Measurements from ENCODE around the gene ACAA1.
"Not testable (repeated sequence)": the region's sequence is repeated elsewhere in the genome, so short reads cannot be mapped to it uniquely, and the experiment has no call there.

ACAA1 gene

DNA sequence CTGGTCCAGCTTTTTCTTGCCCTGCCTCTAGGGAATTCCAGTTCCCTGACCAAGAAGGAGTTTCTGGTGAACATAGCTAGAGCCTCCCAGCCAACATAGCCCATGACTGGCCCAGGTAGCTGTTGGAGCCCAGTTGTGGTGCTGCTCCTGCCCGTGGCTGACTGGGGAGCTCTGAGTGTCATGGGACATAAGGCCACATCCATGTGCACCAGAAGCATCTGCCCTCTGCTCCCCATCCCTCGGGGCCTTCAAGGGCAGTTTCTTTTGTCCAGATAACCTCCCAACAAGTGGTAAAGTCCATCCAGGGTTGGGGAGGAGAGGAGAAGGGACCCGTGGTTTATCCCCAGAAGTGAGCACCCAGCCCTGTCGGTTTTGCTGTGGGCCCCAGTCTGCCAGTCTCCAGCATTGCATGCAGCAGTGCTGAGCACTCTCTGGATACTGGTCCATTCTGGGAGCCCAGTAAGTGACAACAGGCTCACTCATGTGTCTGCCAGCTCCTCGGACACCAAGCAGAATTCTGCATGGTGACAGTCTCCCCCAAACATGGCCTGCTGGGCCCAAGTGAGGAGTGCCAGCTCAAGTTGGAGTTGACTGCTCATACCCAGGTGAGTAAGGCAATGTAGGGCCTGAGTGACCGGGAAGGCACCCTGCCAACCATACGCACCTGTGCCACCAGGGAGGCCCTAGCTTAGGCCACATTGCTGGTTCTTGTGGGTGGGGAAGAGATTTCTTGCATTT lies 28.8 kb downstream of the ACAA1 start:
- no peak for DNase-seq (ENCODE audit: low read depth in 2 of 2)

DNA sequence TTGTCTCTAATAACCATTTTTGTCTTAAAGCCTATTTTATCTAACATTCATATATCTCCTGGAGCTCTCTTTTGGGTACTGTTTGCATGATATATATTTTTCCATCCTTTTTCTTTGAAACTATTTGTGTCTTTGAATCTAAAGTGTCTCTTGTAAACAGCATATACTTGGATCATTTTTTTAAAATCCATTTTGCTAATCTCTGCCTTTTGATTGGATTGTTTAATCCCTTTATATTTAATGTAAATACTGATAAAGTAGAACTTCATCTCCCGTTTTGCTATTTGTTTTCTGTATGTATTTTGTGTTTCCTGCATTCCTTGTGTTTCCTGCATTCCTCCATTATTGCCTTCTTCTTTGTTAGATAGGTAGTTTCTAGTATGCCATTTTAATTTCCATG lies 31.4 kb downstream of the ACAA1 start:
- no peak for DNase-seq (ENCODE audit: low read depth in 2 of 2)

DNA sequence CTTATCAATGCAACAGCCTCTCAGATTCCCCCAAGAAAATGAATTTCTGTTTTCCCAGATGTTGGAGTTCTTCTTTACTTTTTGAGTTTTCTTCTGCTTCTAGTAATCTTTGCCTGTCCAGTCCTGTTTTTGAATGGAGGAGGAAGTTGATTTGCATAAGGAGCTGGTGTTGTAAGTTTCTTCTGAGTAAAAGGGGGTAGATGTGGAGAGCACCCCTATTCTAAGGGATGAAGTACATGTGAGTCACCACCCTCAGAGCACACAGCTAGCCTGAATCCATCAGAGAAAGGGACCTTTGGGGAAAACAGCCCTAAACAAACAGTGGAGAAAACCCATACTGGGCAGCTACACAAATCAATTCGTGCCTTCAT lies 34.5 kb downstream of the ACAA1 start:
- DNase-seq (ENCODE audit: low read depth in 2 of 2) = no peak

DNA sequence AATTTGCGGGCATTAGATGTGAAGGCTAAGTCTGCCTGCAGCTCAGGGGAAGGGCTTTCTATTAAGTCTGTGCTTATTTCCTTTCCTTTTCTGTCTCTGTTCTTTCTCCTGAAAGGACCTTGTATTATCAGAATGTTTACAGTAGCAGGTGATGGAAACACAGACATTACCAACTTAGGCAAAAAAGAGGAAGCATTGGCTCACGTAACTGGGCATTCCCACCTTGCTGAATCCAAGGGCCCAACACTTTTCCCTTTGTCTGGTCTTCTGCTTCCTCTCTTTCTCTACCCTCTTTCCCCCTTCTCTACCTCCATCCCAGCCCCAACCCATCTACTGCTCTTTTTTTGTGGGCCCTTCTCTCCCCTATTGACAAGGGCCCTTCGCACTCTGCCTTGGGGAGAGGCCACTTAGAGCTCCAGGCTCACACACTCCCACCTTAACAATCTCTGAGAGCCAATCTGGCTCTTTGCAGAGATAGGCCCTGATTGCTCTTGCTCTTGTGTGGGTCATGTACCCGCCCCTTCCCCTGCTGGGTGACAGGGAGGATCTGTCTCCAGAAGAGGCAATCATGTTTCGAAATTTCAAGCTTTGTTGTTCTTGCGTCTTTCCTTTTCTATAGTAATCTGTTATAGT lies 35.0 kb downstream of the ACAA1 start:
- no peak for DNase-seq (ENCODE audit: low read depth in 2 of 2)

DNA sequence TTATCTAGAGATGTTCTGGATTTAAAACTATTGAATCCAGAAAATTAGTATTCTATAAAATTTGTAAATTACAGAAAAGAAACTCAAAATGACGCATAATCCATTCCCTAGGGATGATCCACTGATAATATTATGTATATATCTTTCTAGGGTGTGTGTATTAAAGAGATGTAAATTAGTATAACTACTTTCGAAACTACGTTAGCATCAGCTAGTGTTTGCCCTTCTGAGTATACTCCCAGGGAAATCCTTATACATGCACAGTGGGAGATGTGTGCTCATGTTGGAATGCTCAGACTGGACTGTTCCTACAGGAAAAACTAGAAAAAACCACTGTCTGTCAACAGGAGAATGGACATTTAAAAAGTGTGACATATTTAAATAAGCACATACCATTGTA lies 36.4 kb downstream of the ACAA1 start:
- DNase-seq (ENCODE audit: low read depth in 2 of 2) = no peak

DNA sequence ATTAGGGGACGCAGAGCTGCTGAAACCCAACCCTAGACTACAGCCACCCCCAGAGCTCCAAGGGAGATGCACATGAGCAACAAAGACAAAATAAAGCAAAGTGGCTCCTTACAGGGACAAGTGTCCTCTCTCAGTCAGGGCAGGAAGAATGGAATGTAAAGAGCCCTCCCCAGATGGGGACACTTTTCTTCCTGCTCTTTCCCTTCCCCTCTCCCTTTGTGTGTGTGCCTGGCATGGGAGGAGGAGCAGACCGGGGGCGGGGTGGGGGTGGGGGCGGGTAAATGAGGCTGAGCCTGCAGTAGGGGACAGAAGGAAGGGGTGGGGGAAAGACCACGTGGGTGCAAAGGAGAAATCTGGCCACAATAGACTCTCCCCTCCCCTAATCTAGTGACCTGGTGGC lies 37.4 kb downstream of the ACAA1 start:
- DNase-seq (ENCODE audit: low read depth in 2 of 2) = no peak

DNA sequence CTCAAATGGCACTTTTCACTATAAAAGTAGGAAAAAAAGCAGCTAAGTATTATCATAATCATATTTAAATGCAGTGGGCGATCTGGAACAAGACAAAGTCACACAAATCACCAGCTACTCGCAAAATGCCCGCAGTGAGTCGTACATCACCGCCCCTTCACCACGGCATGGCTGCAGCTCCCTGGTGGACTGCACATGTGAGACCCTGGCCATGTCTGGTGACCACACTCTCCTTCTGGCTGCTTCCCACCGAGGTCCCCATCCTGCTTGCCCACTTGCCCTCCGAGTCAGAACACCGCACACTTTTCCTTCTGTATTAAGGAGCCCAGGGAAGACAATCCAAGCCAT lies 38.6 kb downstream of the ACAA1 start:
- DNase-seq (ENCODE audit: low read depth in 2 of 2) = no peak

DNA sequence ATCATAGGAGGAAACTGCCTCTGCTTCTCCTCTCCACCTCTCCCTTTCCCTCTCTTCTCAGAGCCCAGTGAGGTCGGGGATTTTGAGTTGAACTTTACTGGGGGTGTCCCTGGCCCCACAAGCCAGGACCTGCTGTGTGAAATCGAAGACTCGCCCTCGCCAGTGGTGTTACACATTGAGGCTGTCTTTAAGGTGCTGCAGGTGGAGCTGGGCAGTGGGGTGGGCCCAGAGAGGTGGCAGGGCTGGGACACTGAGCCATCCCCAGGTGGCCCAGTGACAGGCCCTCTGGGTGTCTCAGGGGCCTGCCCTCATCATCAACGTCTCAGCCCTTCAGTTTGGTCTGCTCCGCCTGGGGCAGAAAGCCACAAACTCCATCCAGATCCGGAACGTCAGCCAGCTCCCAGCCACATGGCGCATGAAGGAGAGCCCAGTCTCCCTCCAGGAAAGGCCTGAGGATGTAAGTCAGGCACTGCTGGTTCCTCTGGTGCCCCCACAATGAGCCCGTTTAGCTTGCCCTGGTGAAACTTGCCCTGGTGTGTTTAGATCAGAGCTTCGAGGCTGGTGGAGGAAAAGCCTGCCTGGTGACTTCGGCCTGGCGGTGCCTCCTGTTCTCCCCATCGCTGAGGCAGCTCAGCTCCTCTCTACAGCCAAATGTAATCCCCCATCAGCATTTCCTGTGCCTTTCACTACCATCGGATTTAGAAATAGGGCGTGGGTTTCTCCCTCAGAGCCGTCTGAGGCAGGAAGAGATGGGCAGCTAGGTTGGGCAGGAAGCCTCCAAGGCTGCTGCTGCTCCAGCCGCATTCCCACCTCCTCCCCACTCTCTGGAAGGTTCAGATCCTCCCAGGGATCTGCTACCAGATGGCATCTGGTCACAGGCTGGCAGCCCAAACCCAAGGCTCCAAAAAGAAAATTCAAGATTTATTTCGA lies 39.2 kb downstream of the ACAA1 start:
- DNase-seq (ENCODE audit: low read depth in 2 of 2) = no peak

DNA sequence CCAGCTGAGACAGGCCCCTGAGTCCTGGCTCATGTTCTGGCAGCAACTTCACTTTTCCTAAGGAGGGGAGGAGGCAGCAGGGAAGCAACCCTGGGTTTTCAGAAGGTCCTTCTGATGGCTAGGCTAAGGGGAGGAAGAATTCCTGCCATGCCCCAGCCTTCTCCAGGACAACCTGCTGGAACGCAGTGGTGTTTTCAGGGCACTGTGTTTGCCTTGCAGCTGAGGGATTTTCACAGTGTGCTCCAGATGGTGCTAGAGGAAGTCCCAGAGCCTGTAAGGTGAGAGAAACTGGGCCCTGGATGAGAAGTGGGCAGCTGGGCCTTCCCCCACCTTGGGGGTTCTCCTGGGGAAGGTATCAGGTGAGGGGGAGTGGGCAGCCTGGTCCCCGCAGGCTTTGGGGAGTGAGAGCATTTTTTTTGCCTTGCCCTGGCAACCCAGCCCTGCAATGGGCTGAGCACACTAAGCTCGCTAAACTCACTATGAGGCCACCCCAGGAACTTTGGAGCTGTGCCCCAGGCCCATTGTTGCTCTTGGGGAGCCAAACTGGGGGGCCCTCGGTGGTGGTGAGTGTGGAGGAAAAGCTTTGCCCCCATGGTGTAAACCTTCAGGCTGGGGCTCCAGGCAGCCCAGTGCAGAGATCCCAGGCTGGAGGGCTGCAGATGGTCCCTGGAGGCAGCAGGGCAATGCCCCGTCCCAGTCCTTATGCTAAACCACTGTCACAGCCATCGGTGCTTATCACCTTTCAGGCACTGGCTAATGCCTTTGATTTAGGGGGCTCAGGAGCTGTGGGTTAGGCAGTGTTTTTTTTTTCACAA lies 41.1 kb downstream of the ACAA1 start:
- DNase-seq (ENCODE audit: low read depth in 2 of 2) = no peak

DNA sequence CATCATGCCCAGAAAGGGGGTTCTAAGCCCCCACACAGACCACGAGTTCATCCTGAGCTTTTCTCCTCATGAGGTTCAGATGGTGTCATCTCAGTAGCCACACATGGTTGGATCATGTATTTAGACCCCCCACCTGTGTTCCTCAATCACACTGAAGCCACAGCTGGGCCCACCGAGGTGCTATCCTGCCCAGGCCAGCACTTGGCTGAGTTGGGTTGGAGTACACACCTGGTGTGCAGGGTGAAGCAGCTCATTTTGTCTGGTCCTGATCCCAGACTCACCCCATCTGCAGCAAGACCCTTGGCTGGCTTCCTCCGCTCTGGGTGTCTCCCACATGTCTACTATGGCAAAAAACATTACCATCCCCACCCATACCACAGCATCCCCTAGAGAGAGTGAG lies 41.9 kb downstream of the ACAA1 start:
- DNase-seq (ENCODE audit: low read depth in 2 of 2) = no peak

DNA sequence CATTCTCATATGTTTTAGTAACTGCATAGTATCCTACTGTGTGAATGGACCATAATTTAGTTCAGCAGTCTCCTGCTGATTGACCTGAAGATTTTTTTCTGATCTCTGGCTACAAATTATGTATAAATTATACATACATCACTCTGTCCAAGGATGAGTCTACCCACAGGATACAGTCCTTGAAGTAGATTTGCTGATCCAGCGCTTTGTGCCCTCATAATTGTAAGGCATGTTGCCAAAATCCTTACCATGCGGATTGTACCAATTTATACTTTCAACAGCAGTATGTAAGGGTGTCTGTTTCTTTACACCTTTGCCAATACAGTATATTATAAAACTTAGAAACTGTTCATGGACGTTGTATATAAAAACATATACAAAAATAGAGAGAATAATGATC lies 46.5 kb downstream of the ACAA1 start:
- DNase-seq (ENCODE audit: low read depth in 2 of 2) = no peak

DNA sequence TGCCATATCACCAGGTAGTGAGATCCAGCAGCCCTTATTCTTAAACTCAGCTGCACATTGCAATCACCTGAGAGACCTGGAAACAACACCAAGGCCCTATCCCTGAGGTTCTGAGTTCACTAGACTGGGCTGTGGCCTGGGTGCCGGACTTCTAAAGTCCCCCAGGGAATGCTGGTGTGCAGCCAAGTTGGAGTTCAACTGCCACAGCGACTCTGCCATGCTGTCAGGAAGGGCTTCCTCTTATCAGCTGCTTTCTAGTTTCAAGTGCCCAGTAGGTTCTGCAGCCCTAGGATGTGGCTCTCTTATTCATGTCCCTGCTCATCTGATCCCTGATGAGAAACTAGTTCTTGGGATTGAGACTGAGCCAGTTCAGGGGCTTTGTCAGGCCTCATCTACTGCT lies 47.8 kb downstream of the ACAA1 start:
- DNase-seq (ENCODE audit: low read depth in 2 of 2) = no peak

DNA sequence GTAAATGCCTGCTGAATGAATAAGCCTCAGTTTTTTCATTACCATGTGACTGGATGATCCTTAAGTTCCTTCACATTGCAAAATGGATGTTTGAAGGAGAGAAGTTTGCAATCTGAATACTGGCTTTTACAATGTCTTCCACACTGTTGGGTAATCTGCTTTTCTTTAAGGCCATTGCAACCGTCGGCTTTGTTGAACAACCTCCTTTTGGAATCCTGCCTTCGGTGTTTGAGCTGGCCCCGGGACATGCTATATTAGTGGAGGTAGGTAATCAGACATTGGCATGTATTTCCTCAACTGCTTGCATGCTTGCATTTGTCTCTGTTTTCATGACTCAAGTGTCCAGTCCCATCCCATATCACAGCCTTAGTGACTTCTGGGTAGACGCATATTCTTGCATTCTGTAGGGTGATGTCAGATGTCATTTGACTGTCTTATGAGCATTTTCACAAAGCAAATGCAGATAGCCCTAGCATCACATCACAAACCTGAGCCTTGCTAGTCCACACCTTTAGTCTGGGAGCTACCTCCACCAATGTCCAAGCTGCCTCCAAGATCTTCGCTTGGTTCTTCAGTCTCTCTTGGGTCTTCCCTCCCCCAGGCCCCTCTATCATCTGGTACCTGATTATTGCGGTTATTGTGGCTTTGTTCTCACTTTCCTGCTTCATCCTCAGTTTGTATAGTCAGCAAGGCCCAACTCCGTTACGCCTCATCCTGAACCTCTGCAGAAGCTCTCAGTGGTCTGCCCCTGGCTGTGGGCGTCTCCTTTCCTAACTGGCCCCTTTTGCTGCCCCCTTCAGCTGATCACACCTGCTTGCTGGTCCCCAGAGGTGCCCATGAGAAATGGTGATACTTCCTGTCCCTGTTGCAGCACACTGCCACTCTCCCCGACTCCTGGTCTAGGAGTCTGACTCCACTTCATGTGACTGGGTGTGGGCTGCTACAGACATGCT lies 48.5 kb downstream of the ACAA1 start:
- DNase-seq (ENCODE audit: low read depth in 2 of 2) = no peak

DNA sequence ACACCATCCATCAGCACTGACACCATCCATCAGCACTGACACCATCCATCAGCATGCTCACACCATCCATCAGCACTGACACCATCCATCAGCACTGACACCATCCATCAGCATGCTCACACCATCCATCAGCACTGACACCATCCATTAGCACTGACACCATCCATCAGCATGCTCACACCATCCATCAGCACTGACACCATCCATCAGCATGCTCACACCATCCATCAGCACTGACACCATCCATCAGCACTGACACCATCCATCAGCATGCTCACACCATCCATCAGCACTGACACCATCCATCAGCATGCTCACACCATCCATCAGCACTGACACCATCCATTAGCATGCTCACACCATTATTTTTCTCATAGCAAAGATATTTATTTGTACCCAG lies 49.6 kb downstream of the ACAA1 start:
- not testable (repeated sequence) for DNase-seq (ENCODE audit: low read depth in 2 of 2)

DNA sequence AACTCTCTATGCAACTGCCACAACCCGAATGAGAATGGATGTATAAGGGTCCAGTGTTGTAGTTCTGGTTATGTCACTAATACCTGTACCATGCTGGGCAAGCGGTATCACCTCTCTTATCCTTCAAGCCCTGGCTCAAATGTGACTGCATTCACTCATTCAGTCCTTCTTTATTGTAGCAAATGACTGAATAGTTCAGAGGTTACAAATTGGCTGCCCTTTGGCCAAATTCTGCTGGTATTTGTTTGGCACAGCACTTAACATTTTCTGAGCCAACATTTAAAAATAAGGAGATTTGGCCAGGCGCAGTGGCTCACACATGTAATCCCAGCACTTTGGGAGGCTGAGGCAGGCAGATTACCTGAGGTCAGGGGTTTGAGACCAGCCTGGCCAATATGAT lies 50.4 kb downstream of the ACAA1 start:
- no peak for DNase-seq (ENCODE audit: low read depth in 2 of 2)

DNA sequence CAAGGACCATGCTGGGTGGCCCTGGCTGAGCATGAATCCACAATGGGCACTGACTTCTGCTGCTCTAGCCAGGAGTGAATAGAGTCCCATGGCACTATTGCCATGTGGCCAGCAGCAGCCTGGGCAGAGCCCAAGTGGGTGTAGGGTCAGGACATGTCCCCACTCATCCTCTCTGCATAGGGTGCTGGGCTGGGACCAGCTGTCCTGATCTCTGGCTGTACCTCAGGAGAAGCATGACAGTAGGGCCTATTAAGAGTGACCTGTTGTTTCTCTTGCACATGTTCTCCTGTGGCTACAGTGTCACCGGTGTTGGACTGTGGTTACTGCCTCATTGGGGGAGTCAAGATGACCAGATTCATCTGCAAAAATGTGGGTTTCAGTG lies 51.0 kb downstream of the ACAA1 start:
- no peak for DNase-seq (ENCODE audit: low read depth in 2 of 2)

DNA sequence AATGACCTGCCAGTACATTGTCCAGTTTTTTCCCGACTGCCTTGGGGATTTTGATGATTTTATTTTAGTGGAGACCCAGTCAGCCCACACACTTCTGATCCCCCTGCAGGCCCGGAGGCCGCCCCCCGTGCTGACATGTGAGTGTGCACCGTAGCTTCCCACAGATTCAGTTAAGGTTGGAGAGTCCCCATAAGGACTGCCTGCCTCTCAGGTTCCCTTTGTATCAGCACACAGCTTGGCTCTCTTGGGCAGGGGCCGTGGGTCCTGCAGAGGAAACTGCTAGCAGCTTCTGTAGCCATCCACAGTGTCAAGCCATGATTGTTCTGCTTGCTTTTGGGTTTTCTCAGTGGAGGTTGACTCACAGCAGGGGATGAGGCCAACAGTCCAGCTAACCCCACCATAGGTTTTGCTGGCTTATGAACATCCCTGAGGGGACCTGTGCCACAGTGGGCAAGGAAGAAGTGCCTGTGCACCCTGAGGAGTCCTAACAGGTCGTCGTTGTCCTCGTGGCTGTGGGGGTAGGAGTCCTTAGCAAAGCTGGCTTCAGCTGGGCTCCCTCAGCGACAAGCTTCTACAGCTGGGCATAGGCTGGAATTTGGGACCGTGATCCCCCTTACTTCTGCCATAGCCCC lies 51.5 kb downstream of the ACAA1 start:
- no peak for DNase-seq (ENCODE audit: low read depth in 2 of 2)

DNA sequence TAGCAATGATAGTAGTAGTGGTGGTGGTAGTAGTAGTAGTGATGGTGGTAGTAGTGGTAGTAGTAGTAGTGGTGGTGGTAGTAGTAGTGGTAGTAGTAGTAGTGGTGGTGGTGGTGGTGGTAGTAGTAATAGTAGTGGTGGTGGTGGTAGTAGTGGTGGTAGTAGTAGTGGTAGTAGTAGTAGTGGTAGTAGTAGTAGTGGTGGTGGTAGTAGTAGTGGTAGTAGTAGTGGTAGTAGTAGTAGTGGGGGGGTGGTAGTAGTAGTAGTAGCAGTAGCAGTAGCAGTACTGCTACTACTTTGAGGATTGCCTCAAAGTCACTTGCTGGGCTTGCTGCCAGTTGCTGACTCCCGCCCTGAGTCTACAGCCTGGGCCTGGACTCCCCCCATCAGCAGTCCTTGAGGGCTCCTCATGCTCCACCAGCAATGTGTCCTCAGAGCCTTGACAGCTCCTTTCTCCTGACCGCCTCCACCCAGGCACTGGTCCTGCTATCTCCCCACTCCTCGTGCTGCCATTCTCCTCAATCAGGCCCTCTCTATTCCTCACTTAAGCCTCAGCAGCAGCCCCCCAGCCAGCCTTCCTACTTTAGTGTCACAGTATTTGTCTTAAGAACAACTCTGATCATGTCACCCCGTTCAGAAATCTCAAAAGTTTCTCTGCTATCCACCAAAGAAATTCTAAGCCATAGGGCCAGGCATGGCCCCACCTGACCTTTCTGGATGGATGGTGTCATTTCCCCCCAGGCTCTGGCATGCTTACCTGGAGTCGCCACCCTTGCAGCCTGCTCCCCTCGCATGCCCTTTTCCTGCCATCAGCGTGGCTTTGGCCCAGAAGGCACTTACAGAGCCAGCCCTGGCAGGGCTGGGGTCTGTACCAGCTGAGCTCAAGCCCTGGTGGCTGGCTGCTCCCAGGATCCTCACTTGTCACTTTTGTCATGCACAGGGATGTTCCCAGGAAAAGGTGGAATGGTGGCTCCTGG lies 52.3 kb downstream of the ACAA1 start:
- peak; percentile 5 for DNase-seq (ENCODE audit: low read depth in 2 of 2)

DNA sequence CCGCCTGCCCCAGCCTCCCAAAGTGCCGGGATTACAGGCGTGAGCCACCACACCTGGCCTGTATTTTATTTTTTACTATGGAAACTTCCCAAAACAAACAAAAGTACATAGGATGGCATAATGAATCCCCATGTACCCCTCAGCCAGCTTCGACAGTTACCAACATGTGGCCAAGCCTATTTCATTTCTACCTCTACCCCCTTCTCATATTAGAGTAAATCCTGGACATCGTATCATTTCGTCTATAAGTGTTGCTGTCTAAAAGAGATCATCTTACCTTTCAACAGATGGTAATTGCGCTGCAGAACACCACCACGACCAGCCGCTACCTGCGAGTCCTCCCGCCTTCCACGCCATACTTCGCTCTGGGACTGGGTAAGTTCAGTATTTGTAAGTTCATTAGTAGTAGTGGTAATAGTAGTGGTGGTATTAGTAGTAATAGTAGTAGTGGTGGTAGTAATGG lies 53.0 kb downstream of the ACAA1 start:
- no peak for DNase-seq (ENCODE audit: low read depth in 2 of 2)
